Measurements from ENCODE around the gene C4A. TPM values are rescaled to one million over a fixed set of nuclear protein-coding genes. Genes with fewer than 3 reads are reported as not detected.

The C4A gene
- total RNA-seq, 1 experiment from 2014 or later: 4.3 TPM

DNA sequence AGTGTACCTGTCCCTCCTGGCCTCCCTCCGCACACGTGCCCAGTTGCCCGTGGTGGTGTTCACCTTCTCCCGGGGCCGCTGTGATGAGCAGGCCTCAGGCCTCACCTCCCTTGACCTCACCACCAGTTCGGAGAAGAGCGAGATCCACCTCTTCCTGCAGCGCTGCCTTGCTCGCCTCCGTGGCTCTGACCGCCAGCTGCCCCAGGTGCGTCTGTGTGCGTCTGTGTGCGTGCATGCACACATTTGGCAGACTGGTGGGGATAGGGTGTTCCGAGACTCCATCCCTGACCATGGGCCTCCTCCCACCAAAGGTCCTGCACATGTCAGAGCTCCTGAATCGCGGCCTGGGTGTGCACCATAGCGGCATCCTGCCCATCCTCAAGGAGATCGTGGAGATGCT lies 17.9 kb upstream of the C4A start:
- peak overlapping the region in 1 of 3 experiments; percentile 20; a peak in 1 of 7 replicates for H3K27ac Mint-ChIP-seq
- Histone ChIP-seq H3K23me2 (ENCODE audit: insufficient read length, low read depth, low read length, poor library complexity, severe bottlenecking) (peaks cover 5% of the 10 kb centered on the region), H3K79me1 (ENCODE audit: insufficient read depth, low read depth, low read length, poor library complexity, severe bottlenecking) (no peaks in the 10 kb centered on the region), H3K4me2 (ENCODE audit: insufficient read depth, insufficient read length, low read length) (no peak overlapping the region), H3K18ac (ENCODE audit: insufficient read length, low read depth, low read length) (no peak overlapping the region), H4K5ac (ENCODE audit: insufficient read length, low read depth, low read length) (no peak overlapping the region), H3K27ac (ENCODE audit: insufficient read length, low read depth, low read length) (no peak overlapping the region), H3K9ac (ENCODE audit: extremely low read depth, insufficient read length, low read length) (no peak overlapping the region), H3K27me3 (ENCODE audit: insufficient read depth, low read length) (no peaks in the 10 kb centered on the region), H3K4ac (ENCODE audit: low read depth, low read length) (no peak overlapping the region), H3T11ph (ENCODE audit: low read length) (no peak overlapping the region), H2AFZ (ENCODE audit: low read length) (no peak overlapping the region), H4K91ac (ENCODE audit: insufficient read length, low read depth, low read length) (no peak overlapping the region), H2BK5ac (ENCODE audit: insufficient read length, low read length) (no peak overlapping the region), H2AK5ac (ENCODE audit: insufficient read length, low read length) (no peak overlapping the region), H3K4me1 (ENCODE audit: insufficient read depth, low read length) (no peaks in the 10 kb centered on the region), H2BK120ac (ENCODE audit: low read depth, low read length, poor library complexity, severe bottlenecking) (no peak overlapping the region), H3K79me2 (ENCODE audit: insufficient read depth, low read length) (no peaks in the 10 kb centered on the region), H4K20me1 (ENCODE audit: control insufficient read depth, insufficient read depth, insufficient read length) (no peaks in the 10 kb centered on the region), H2BK20ac (ENCODE audit: low read depth, low read length, poor library complexity, severe bottlenecking) (no peak overlapping the region), H4K8ac (replicated peaks; ENCODE audit: insufficient read length, low read depth, low read length) (no peak overlapping the region), H3K56ac (ENCODE audit: insufficient read length, low read depth, low read length) (no peak overlapping the region), H2BK12ac (ENCODE audit: insufficient read length, low read depth, low read length) (no peak overlapping the region), H3K9me3 (ENCODE audit: control insufficient read depth, low read depth, low read length) (no peaks in the 10 kb centered on the region), H2BK15ac (ENCODE audit: low read depth, low read length) (no peak overlapping the region), H3K14ac (ENCODE audit: insufficient read depth, low read length) (no peak overlapping the region), H3K23ac (ENCODE audit: insufficient read length, low read depth, low read length) (no peak overlapping the region)
- TF ChIP-seq, protein P1, sequence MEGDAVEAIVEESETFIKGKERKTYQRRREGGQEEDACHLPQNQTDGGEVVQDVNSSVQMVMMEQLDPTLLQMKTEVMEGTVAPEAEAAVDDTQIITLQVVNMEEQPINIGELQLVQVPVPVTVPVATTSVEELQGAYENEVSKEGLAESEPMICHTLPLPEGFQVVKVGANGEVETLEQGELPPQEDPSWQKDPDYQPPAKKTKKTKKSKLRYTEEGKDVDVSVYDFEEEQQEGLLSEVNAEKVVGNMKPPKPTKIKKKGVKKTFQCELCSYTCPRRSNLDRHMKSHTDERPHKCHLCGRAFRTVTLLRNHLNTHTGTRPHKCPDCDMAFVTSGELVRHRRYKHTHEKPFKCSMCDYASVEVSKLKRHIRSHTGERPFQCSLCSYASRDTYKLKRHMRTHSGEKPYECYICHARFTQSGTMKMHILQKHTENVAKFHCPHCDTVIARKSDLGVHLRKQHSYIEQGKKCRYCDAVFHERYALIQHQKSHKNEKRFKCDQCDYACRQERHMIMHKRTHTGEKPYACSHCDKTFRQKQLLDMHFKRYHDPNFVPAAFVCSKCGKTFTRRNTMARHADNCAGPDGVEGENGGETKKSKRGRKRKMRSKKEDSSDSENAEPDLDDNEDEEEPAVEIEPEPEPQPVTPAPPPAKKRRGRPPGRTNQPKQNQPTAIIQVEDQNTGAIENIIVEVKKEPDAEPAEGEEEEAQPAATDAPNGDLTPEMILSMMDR (conservative IDR thresholded peaks at IDR 0.05): no peak
- peaks cover 8 to 10% of the 10 kb centered on the region in 2 experiments for H3K4me1 Mint-ChIP-seq
- no peak overlapping the region for H3K4me3 Mint-ChIP-seq
- H3K27me3 Mint-ChIP-seq (ENCODE audit: low read depth): no peaks in the 10 kb centered on the region; the same call in 1 of the 2 replicates
- no CpG with 5 or more reads among the region's 19 CpGs for WGBS (ENCODE audit: extremely low coverage, insufficient read length, low lambda C conversion rate)
- no peaks in the 10 kb centered on the region; a peak in 1 of 5 replicates for H3K9me3 Mint-ChIP-seq
- DNase-seq: no peak
- H3K36me3 Mint-ChIP-seq (ENCODE audit: insufficient read depth in 1 of 3, low read depth in 3 of 3): peaks cover 38 to 84% (median 84%) of the 10 kb centered on the region in 3 experiments; a peak in 6 of 7 replicates

Measured in H9 (cell line).